ENCODE measurements around the gene RAP2C. TPM values are rescaled to one million over a fixed set of nuclear protein-coding genes. Genes with fewer than 3 reads are reported as not detected.

RAP2C gene
- total and polyA plus RNA-seq, 4 donors: 17.1 to 32.0 (median 23.4) TPM

DNA sequence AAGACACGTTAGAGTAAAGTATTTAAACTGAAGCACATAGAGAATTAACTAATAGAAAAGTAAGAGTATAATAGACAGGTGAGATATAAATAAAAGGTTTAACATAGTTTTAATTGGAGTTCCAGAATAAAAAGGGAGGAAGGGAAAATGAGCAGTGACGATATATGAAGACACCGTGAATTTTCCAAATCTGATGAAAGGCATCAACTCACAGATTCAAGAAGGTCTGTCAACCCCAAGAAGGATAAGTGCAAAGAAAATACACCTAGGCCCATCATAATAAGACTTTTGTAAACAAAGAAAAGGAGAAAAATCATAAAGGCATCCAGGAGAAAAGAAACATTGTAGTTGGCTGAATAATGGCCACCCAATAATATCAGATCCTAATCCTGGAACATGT is 43.9 kb upstream of the RAP2C start:
- H3K4me3 ChIP-seq: no peak overlapping the region
- TF ChIP-seq, protein P1, sequence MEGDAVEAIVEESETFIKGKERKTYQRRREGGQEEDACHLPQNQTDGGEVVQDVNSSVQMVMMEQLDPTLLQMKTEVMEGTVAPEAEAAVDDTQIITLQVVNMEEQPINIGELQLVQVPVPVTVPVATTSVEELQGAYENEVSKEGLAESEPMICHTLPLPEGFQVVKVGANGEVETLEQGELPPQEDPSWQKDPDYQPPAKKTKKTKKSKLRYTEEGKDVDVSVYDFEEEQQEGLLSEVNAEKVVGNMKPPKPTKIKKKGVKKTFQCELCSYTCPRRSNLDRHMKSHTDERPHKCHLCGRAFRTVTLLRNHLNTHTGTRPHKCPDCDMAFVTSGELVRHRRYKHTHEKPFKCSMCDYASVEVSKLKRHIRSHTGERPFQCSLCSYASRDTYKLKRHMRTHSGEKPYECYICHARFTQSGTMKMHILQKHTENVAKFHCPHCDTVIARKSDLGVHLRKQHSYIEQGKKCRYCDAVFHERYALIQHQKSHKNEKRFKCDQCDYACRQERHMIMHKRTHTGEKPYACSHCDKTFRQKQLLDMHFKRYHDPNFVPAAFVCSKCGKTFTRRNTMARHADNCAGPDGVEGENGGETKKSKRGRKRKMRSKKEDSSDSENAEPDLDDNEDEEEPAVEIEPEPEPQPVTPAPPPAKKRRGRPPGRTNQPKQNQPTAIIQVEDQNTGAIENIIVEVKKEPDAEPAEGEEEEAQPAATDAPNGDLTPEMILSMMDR (IDR thresholded peaks at IDR 0.05; ENCODE audit: control extremely low read depth, extremely low read depth): no peak
- H3K27me3 ChIP-seq (ENCODE audit: control insufficient read depth in 3 of 3, insufficient read depth in 3 of 3, low read length in 2 of 3): peaks cover 0 to 20% (median 2%) of the 10 kb centered on the region in 3 donors
- WGBS, 2 donors: 78 to 97% methylated on average over 3 of the region's 3 CpGs
- H3K4me1 ChIP-seq (ENCODE audit: control insufficient read depth in 5 of 5, insufficient read depth in 5 of 5, low read length in 5 of 5): no peaks in the 10 kb centered on the region
- no peak for DNase-seq
- H3K9ac ChIP-seq (ENCODE audit: insufficient read depth in 1 of 2, low read length in 2 of 2): no peak overlapping the region
- no peak overlapping the region for H3K27ac ChIP-seq (ENCODE audit: low read depth in 1 of 2, low read length in 1 of 2)
- ATAC-seq (ENCODE audit: insufficient read depth, low FRiP score): no peak
- H3K36me3 ChIP-seq (ENCODE audit: control insufficient read depth in 4 of 4, insufficient read depth in 4 of 4, low read length in 4 of 4): no peaks in the 10 kb centered on the region
- H3K9me3 ChIP-seq (ENCODE audit: control insufficient read depth in 4 of 4, insufficient read depth in 3 of 4, low read length in 3 of 4): peaks cover 0 to 5% (median 2%) of the 10 kb centered on the region in 4 donors

DNA sequence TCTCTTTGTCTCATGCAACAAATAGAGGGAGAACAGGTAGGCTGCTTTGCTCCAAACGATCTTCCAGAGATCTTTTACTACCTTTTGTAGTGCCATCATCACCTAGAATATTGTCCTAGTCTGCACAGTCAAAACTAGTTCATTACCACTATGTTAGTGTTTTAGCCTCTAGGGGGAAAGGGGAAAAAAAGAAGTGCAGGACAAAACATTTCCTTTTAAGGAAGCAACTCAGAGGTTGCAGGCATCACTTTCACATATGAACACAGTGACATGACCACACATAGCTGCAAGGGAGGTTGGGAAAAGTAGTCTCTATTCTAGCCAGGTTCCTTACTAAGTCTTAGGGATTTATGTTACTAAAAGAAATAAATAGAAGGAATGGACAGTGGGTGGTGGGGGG is 39.3 kb upstream of the RAP2C start:
- no peak for ATAC-seq (ENCODE audit: insufficient read depth, low FRiP score)
- H3K9me3 ChIP-seq (ENCODE audit: control insufficient read depth in 4 of 4, insufficient read depth in 3 of 4, low read length in 3 of 4): peaks cover 0 to 6% (median 0%) of the 10 kb centered on the region in 4 donors
- no peak for DNase-seq
- H3K27ac ChIP-seq (ENCODE audit: low read depth in 1 of 2, low read length in 1 of 2): no peak overlapping the region
- 65 to 95% methylated on average over 1 of the region's 1 CpG for WGBS, 2 donors
- no peak overlapping the region for H3K9ac ChIP-seq (ENCODE audit: insufficient read depth in 1 of 2, low read length in 2 of 2)
- peaks cover 0 to 8% (median 7%) of the 10 kb centered on the region in 3 donors for H3K27me3 ChIP-seq (ENCODE audit: control insufficient read depth in 3 of 3, insufficient read depth in 3 of 3, low read length in 2 of 3)
- no peaks in the 10 kb centered on the region for H3K36me3 ChIP-seq (ENCODE audit: control insufficient read depth in 4 of 4, insufficient read depth in 4 of 4, low read length in 4 of 4)
- TF ChIP-seq, protein P1 (IDR thresholded peaks at IDR 0.05; ENCODE audit: control extremely low read depth, extremely low read depth): no peak
- H3K4me3 ChIP-seq: no peak overlapping the region
- H3K4me1 ChIP-seq (ENCODE audit: control insufficient read depth in 5 of 5, insufficient read depth in 5 of 5, low read length in 5 of 5): no peaks in the 10 kb centered on the region

DNA sequence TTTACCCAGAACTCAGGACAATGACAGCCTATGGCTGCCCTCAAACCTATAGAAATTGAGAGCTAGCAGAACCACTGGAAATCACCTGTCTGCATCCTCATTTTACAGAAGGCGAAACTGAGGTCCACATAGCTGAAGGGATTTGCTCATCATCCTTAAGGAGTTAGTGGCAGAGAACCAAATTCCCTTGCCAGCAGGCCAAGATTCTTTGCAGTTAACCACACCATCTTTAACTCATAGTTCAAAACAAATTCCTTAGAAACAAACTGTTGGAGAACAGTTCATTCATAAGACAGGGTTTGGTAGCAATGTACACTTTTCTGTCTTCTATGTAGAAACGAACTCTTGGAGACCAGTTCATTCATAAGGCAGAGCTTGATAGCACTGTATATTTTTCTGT is 37.9 kb upstream of the RAP2C start:
- Histone ChIP-seq H3K4me3 (no peak overlapping the region), H3K9me3 (ENCODE audit: control insufficient read depth in 4 of 4, insufficient read depth in 3 of 4, low read length in 3 of 4) (peaks cover 0 to 6% (median 0%) of the 10 kb centered on the region in 4 donors), H3K9ac (ENCODE audit: insufficient read depth in 1 of 2, low read length in 2 of 2) (no peak overlapping the region), H3K27me3 (ENCODE audit: control insufficient read depth in 3 of 3, insufficient read depth in 3 of 3, low read length in 2 of 3) (peaks cover 0 to 7% (median 5%) of the 10 kb centered on the region in 3 donors), H3K27ac (ENCODE audit: low read depth in 1 of 2, low read length in 1 of 2) (no peak overlapping the region), H3K4me1 (ENCODE audit: control insufficient read depth in 5 of 5, insufficient read depth in 5 of 5, low read length in 5 of 5) (no peaks in the 10 kb centered on the region), H3K36me3 (ENCODE audit: control insufficient read depth in 4 of 4, insufficient read depth in 4 of 4, low read length in 4 of 4) (no peaks in the 10 kb centered on the region)
- ATAC-seq (ENCODE audit: insufficient read depth, low FRiP score): no peak
- TF ChIP-seq, protein P1 (IDR thresholded peaks at IDR 0.05; ENCODE audit: control extremely low read depth, extremely low read depth): no peak
- peak in 2 of 3 donors; percentile 6 to 17 for DNase-seq
- WGBS, 2 donors: 66 to 95% methylated on average over 2 of the region's 2 CpGs

DNA sequence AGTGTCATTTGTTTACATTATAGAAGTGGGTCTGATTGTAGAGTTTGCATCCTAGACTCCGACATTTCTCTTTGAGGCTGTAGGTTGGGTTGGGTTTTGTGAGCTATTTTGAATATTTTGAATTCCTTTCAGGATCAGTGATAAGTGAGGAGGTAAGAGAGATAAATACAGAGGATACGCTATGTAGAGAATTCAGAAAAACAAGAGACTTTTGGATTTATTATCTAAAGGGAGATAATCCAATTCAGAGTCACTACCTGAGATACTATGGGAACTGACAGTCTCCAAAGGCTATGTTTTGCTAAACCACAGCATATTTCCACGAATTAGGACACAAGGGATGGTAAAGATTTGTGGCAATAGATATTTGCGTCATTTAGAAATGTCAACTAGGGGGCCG is 16.9 kb upstream of the RAP2C start:
- TF ChIP-seq, protein P1 (IDR thresholded peaks at IDR 0.05; ENCODE audit: control extremely low read depth, extremely low read depth): no peak
- Histone ChIP-seq H3K4me1 (ENCODE audit: control insufficient read depth in 5 of 5, insufficient read depth in 5 of 5, low read length in 5 of 5) (no peaks in the 10 kb centered on the region), H3K27ac (ENCODE audit: low read depth in 1 of 2, low read length in 1 of 2) (no peak overlapping the region), H3K4me3 (no peak overlapping the region), H3K9ac (ENCODE audit: insufficient read depth in 1 of 2, low read length in 2 of 2) (no peak overlapping the region), H3K27me3 (ENCODE audit: control insufficient read depth in 3 of 3, insufficient read depth in 3 of 3, low read length in 2 of 3) (peaks cover 0 to 35% (median 19%) of the 10 kb centered on the region in 3 donors), H3K9me3 (ENCODE audit: control insufficient read depth in 4 of 4, insufficient read depth in 3 of 4, low read length in 3 of 4) (no peaks in the 10 kb centered on the region), H3K36me3 (ENCODE audit: control insufficient read depth in 4 of 4, insufficient read depth in 4 of 4, low read length in 4 of 4) (no peaks in the 10 kb centered on the region)
- DNase-seq (no peak), ATAC-seq (ENCODE audit: insufficient read depth, low FRiP score) (no peak)
- WGBS, 2 donors: 83 to 90% methylated on average over 5 of the region's 5 CpGs
